Thyroid gland (tissue), 4 donors: ENCODE measurements around the gene FKBP1B.

Experiments
- POLR2A ChIP-seq, 2 donors: fragments of 450-650 bp; IDR thresholded peaks; one replicate each; pipeline ENCODE4 v1.6.1; 2017; ENCODE audit warnings: antibody characterized with exemption in 2 of 2, mild to moderate bottlenecking in 2 of 2, moderate library complexity in 1 of 2
- TF ChIP-seq, protein P1 (sequence below), 6 experiments: fragments of 200-600 bp in 3 of 6; fragments of 450-650 bp in 3 of 6; sonication (generic) in 3 of 6; IDR thresholded peaks; one replicate each; pipeline ENCODE4 v1.5.1; 2016 to 2019; ENCODE audit warnings: antibody characterized with exemption in 6 of 6, mild to moderate bottlenecking in 2 of 6, inconsistent platforms in 1 of 6, moderate library complexity in 1 of 6

DNA sequence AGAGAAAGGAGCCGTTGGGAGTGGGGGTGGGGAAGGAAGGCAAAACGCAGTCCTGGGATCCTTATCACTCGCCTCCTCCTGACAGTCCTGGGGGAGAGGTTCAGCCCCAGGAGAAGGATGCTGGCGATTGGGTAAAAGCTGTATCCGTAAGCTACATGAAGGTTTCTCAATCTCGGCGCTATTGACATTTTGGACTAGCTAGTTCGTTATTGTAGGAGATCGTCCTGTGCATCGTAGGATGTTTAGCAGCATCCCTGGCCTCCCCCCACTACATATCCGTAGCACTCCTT lies 35.6 kb downstream of the FKBP1B start:
- TF ChIP-seq, protein P1, sequence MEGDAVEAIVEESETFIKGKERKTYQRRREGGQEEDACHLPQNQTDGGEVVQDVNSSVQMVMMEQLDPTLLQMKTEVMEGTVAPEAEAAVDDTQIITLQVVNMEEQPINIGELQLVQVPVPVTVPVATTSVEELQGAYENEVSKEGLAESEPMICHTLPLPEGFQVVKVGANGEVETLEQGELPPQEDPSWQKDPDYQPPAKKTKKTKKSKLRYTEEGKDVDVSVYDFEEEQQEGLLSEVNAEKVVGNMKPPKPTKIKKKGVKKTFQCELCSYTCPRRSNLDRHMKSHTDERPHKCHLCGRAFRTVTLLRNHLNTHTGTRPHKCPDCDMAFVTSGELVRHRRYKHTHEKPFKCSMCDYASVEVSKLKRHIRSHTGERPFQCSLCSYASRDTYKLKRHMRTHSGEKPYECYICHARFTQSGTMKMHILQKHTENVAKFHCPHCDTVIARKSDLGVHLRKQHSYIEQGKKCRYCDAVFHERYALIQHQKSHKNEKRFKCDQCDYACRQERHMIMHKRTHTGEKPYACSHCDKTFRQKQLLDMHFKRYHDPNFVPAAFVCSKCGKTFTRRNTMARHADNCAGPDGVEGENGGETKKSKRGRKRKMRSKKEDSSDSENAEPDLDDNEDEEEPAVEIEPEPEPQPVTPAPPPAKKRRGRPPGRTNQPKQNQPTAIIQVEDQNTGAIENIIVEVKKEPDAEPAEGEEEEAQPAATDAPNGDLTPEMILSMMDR (IDR thresholded peaks at IDR 0.05): no peak
- no peak for TF ChIP-seq POLR2A (IDR thresholded peaks at IDR 0.05)
